GM12873 (cell line): ENCODE measurements around the gene DNLZ.
A peak's percentile ranks its signal among the peaks of the same experiment; 100 is the strongest.

ENCODE experiments used
- CTCF ChIP-seq: IDR thresholded peaks from 2 replicates; pipeline ENCODE4 v1.5.1; 2012; ENCODE audit warnings: low read depth, mild to moderate bottlenecking, moderate library complexity, low read length, control low read depth; ENCODE audit not compliant: insufficient read depth; ENCODE audit errors: missing control alignments

The DNLZ gene

GRCh38 chr9:136313111-136314055 is 50.2 kb downstream of the DNLZ start:
- peak; percentile 8 for TF ChIP-seq CTCF

GRCh38 chr9:136312436-136312835 is 51.1 kb downstream of the DNLZ start:
- peak; percentile 67 for TF ChIP-seq CTCF

GRCh38 chr9:136312009-136312375 is 51.6 kb downstream of the DNLZ start:
- no peak for TF ChIP-seq CTCF

- no peak for TF ChIP-seq CTCF
Observed at GRCh38 chr9:136311051-136312008, 52.2 kb downstream of the DNLZ start.

- no peak for TF ChIP-seq CTCF
Observed at GRCh38 chr9:136310273-136311030, 53.1 kb downstream of the DNLZ start.

GRCh38 chr9:136309806-136310220 is 53.7 kb downstream of the DNLZ start:
- TF ChIP-seq CTCF: no peak
